Measurements from ENCODE around the gene SPAG6. TPM values are rescaled to one million over a fixed set of nuclear protein-coding genes. Genes with fewer than 3 reads are reported as not detected.

SPAG6 gene
- polyA plus RNA-seq, 4 donors, result 0.04 to 0.27 (median 0.06) TPM; not detected in 1

- Histone ChIP-seq H3K27ac (ENCODE audit: low read depth in 1 of 3, low read length in 2 of 3) (no peak overlapping the region), H3K9me3 (ENCODE audit: control insufficient read depth in 2 of 2, insufficient read depth in 1 of 2, low read depth in 1 of 2, low read length in 1 of 2) (peaks cover 0 to 12% of the 10 kb centered on the region in 2 donors), H3K27me3 (ENCODE audit: control insufficient read depth in 3 of 3, insufficient read depth in 3 of 3, low read length in 3 of 3) (peaks cover 2 to 62% (median 25%) of the 10 kb centered on the region in 3 donors), H3K4me3 (ENCODE audit: low read depth in 1 of 3, low read length in 3 of 3) (peak overlapping the region; percentile 31 to 56 (median 36)), H3K36me3 (ENCODE audit: control insufficient read depth in 3 of 3, insufficient read depth in 2 of 3, low read depth in 1 of 3, low read length in 3 of 3) (no peaks in the 10 kb centered on the region), H3K4me1 (ENCODE audit: control insufficient read depth in 3 of 3, insufficient read depth in 2 of 3, low read depth in 1 of 3, low read length in 2 of 3) (peaks cover 6 to 29% (median 9%) of the 10 kb centered on the region in 3 donors)
- FAIRE-seq, result no peak
- WGBS, 3 donors, result 11 to 24% (median 14%) methylated on average over 62 to 73 of the region's 73 CpGs
- peak in 1 of 2 donors; percentile 62 for DNase-seq
These were observed 10.7 kb upstream of the SPAG6 start for GRCh38 chr10:22334414-22335172.

DNA sequence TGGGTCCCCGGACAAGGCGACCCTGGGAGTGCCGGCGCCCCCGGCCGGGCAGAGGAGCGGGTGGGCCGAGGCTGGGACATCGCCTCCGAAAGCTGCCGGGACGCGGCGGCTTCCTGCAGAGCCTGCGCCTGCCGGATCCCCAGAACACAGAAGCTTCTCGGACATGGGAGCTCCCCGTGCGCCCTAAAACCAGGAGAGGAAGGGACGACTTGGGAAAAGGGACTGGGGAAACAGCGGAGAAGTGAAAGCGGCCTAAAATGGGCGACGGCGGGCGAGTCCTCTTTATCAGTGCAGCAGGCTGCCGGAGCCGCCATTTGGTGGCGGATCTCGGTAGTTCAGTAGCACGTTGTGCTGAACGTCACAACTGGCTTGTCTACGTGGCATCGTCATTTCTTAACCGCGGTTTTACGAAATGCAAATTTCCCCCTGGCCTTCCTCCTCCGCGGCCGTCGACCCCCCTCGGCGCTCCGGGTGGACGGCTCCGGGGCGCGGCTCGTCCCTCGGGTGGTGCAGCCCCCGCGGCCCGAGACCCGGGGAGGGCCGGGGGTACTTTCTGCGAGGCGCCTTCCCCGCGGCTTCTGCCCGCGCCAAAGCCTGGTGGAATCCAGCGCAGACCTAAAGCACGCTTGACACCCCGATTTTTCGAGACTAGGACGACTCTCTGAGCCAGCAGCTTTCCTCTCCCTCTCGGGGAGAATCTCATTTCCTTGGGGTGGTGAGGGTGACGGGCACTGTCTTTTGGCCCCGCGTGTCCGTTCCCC lies 9.9 kb upstream of the SPAG6 start:
- peaks cover 6 to 33% (median 9%) of the 10 kb centered on the region in 3 donors for H3K4me1 ChIP-seq (ENCODE audit: control insufficient read depth in 3 of 3, insufficient read depth in 2 of 3, low read depth in 1 of 3, low read length in 2 of 3)
- H3K9me3 ChIP-seq (ENCODE audit: control insufficient read depth in 2 of 2, insufficient read depth in 1 of 2, low read depth in 1 of 2, low read length in 1 of 2), result peaks cover 0 to 12% of the 10 kb centered on the region in 2 donors
- FAIRE-seq (no peak), DNase-seq (peak; percentile 46 to 77)
- no peak overlapping the region for H3K27ac ChIP-seq (ENCODE audit: low read depth in 1 of 3, low read length in 2 of 3)
- peaks cover 2 to 62% (median 25%) of the 10 kb centered on the region in 3 donors for H3K27me3 ChIP-seq (ENCODE audit: control insufficient read depth in 3 of 3, insufficient read depth in 3 of 3, low read length in 3 of 3)
- no peaks in the 10 kb centered on the region for H3K36me3 ChIP-seq (ENCODE audit: control insufficient read depth in 3 of 3, insufficient read depth in 2 of 3, low read depth in 1 of 3, low read length in 3 of 3)
- WGBS, 3 donors, result 2 to 3% (median 3%) methylated on average over 68 to 71 of the region's 71 CpGs
- H3K4me3 ChIP-seq (ENCODE audit: low read depth in 1 of 3, low read length in 3 of 3), result peak overlapping the region; percentile 31 to 56 (median 36)

DNA sequence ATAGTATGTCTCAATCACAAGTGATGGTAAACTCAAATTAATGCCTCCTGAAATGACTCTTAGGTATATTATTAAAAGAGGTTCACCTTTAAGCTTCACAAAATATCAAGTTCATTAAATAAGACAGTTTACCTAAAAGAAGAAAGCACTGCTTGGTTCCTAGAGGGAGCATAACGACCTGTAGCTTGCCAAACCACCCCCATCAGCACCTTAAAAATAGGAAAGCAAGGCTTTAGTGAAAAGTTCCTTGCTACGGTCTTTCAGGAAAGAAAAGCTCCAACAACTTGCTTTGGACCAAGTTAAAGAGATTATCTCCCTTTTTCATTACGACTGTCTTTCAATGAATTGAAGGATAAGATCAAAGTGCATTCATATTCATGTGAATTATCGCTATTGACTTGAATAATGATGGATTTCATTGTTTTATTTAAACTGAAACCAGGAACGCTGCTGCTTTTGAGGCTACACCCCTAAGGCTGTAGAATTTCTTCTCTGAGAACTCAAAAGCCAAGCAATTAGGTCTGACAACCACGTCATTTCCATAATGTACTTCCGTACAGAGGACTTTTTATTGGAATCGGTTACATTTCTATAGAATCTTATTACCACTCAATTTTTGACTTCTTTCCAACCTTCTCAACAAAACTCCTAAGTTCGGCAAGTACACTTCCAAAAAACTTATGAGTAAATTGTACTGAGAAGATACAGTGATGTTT lies 7.0 kb upstream of the SPAG6 start:
- WGBS, 3 donors, result 11 to 17% (median 13%) methylated on average over 9 of the region's 9 CpGs

DNA sequence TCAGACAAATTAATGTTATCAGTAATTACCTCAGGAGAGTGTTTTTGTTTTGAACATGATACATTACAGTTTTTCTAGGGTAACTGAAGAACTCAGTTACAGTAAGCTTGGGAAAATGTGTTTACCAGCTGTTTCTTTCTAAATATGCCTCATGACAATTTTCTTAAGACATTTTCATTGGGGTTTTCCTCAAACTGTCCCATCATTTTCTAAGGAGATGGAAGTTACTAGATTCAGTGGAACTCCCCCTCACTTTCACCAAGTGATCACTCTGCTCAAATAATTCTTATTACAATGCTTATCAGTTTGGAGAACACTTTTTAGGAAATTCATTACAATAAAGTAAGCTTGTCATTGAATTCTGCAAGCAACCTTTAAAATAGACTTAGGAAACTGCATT lies 6.4 kb upstream of the SPAG6 start:
- Histone ChIP-seq H3K27ac (ENCODE audit: low read depth in 1 of 3, low read length in 2 of 3) (no peak overlapping the region), H3K27me3 (ENCODE audit: control insufficient read depth in 3 of 3, insufficient read depth in 3 of 3, low read length in 3 of 3) (peaks cover 2 to 67% (median 29%) of the 10 kb centered on the region in 3 donors), H3K9me3 (ENCODE audit: control insufficient read depth in 2 of 2, insufficient read depth in 1 of 2, low read depth in 1 of 2, low read length in 1 of 2) (peaks cover 0 to 6% of the 10 kb centered on the region in 2 donors), H3K36me3 (ENCODE audit: control insufficient read depth in 3 of 3, insufficient read depth in 2 of 3, low read depth in 1 of 3, low read length in 3 of 3) (no peaks in the 10 kb centered on the region), H3K4me3 (ENCODE audit: low read depth in 1 of 3, low read length in 3 of 3) (no peak overlapping the region), H3K4me1 (ENCODE audit: control insufficient read depth in 3 of 3, insufficient read depth in 2 of 3, low read depth in 1 of 3, low read length in 2 of 3) (peaks cover 6 to 34% (median 9%) of the 10 kb centered on the region in 3 donors)
- FAIRE-seq, result no peak
- no peak for DNase-seq

More for the DNA sequence above, 7.0 kb upstream of the SPAG6 start:
- Histone ChIP-seq H3K4me3 (ENCODE audit: low read depth in 1 of 3, low read length in 3 of 3) (no peak overlapping the region), H3K27ac (ENCODE audit: low read depth in 1 of 3, low read length in 2 of 3) (no peak overlapping the region), H3K36me3 (ENCODE audit: control insufficient read depth in 3 of 3, insufficient read depth in 2 of 3, low read depth in 1 of 3, low read length in 3 of 3) (no peaks in the 10 kb centered on the region), H3K4me1 (ENCODE audit: control insufficient read depth in 3 of 3, insufficient read depth in 2 of 3, low read depth in 1 of 3, low read length in 2 of 3) (peaks cover 6 to 37% (median 9%) of the 10 kb centered on the region in 3 donors), H3K9me3 (ENCODE audit: control insufficient read depth in 2 of 2, insufficient read depth in 1 of 2, low read depth in 1 of 2, low read length in 1 of 2) (peaks cover 0 to 12% of the 10 kb centered on the region in 2 donors), H3K27me3 (ENCODE audit: control insufficient read depth in 3 of 3, insufficient read depth in 3 of 3, low read length in 3 of 3) (peaks cover 2 to 73% (median 29%) of the 10 kb centered on the region in 3 donors)
- no peak for FAIRE-seq
- peak in 1 of 2 donors; percentile 23 for DNase-seq

GRCh38 chr10:22339761-22340328 lies 5.5 kb upstream of the SPAG6 start:
- Histone ChIP-seq H3K27ac (ENCODE audit: low read depth in 1 of 3, low read length in 2 of 3) (peak overlapping the region in 2 of 3 donors; percentile 39 to 92), H3K4me1 (ENCODE audit: control insufficient read depth in 3 of 3, insufficient read depth in 2 of 3, low read depth in 1 of 3, low read length in 2 of 3) (peaks cover 3 to 25% (median 6%) of the 10 kb centered on the region in 3 donors), H3K4me3 (ENCODE audit: low read depth in 1 of 3, low read length in 3 of 3) (peak overlapping the region in 2 of 3 donors; percentile 83 to 89), H3K36me3 (ENCODE audit: control insufficient read depth in 3 of 3, insufficient read depth in 2 of 3, low read depth in 1 of 3, low read length in 3 of 3) (no peaks in the 10 kb centered on the region), H3K9me3 (ENCODE audit: control insufficient read depth in 2 of 2, insufficient read depth in 1 of 2, low read depth in 1 of 2, low read length in 1 of 2) (no peaks in the 10 kb centered on the region), H3K27me3 (ENCODE audit: control insufficient read depth in 3 of 3, insufficient read depth in 3 of 3, low read length in 3 of 3) (peaks cover 3 to 66% (median 28%) of the 10 kb centered on the region in 3 donors)
- DNase-seq (no peak), FAIRE-seq (peak; percentile 44)
- 1 to 2% (median 1%) methylated on average over 13 of the region's 13 CpGs for WGBS, 3 donors

DNA sequence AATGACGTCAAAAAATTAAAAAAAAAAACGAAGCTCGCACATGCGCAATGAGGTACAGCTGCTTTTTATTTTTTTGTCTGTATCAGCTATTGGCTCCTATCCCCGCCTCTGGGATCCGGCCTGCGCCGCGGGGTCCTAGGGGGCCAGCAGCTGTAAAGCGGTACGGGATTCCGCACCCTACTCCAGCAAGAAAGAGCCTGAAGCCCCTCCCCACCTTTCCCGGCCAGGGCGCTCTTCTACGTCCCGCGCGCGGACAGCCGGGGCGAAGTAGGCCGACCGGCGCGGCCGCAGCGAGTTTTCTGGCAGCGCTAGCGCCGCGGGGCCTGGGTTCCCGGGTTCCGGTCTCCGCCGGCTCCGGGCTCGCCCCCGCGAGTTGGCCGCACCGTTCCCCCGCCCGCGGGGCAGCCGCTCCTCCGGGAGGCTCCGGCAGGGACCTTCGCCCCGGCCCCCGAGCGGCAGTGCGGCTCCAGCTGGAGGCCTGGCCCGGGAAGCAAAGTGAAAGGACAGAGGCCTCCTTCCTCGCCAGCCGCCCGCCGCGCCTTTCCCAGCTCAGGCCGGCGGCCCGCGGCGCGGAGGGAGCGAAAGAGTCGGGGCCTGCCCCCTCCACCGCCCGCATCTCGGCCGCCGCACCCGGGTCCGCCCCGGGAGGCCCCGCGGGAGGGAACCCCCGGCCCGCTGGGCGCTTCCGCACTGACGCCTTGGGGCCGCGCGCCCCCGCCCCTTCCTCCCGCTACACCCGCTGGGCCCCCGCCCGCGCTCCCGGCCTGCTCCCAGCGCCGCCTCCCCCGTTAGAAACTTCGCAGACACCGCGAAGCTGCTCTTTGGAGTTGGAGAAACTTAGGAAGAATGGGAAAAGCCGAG lies 4.7 kb upstream of the SPAG6 start:
- H3K27ac ChIP-seq (ENCODE audit: low read depth in 1 of 3, low read length in 2 of 3), result peak overlapping the region; percentile 78 to 99 (median 92)
- WGBS, 3 donors, result 1% methylated on average over 55 to 98 of the region's 98 CpGs
- H3K27me3 ChIP-seq (ENCODE audit: control insufficient read depth in 3 of 3, insufficient read depth in 3 of 3, low read length in 3 of 3), result peaks cover 5 to 66% (median 33%) of the 10 kb centered on the region in 3 donors
- peak overlapping the region; percentile 83 to 92 (median 89) for H3K4me3 ChIP-seq (ENCODE audit: low read depth in 1 of 3, low read length in 3 of 3)
- H3K36me3 ChIP-seq (ENCODE audit: control insufficient read depth in 3 of 3, insufficient read depth in 2 of 3, low read depth in 1 of 3, low read length in 3 of 3), result no peaks in the 10 kb centered on the region
- peak; percentile 75 to 91 for DNase-seq
- no peaks in the 10 kb centered on the region for H3K9me3 ChIP-seq (ENCODE audit: control insufficient read depth in 2 of 2, insufficient read depth in 1 of 2, low read depth in 1 of 2, low read length in 1 of 2)
- peaks cover 0 to 21% (median 6%) of the 10 kb centered on the region in 3 donors for H3K4me1 ChIP-seq (ENCODE audit: control insufficient read depth in 3 of 3, insufficient read depth in 2 of 3, low read depth in 1 of 3, low read length in 2 of 3)
- no peak for FAIRE-seq

DNA sequence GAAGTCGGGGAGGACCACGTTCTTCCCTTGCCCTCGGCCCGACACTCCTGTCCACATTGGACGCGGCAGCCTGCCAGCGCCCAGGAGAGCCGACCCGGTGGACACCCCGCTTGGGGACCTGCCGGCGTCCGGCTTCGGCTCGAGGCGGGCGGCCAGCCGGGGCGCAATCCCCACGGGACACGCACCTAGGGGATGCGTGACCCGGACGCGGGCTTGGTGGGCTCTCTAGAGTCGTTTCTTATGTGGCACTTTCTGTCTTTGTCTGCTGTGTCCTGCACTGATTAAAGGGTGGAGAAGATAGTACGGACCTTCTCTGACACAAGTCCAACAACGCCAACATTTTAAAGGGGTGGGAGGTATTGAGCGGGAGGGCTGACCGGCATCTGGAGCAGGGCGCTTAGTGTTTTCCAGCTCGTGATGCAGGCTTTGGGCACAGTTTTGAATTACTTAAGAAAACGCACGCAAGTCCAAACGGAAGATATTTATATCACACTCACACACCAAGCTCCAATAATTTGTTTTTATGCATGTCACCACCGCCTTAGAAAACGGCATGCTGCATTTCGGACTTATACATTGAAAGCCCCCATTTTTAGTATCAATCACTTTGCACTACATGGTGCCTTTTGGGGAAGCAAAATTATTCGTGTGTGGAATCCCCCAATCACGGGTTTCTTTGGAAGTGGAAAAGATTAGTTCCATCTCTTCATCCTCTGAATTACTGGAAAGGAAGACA lies 3.9 kb upstream of the SPAG6 start:
- H3K4me1 ChIP-seq (ENCODE audit: control insufficient read depth in 3 of 3, insufficient read depth in 2 of 3, low read depth in 1 of 3, low read length in 2 of 3), result peaks cover 0 to 13% (median 1%) of the 10 kb centered on the region in 3 donors
- H3K36me3 ChIP-seq (ENCODE audit: control insufficient read depth in 3 of 3, insufficient read depth in 2 of 3, low read depth in 1 of 3, low read length in 3 of 3), result no peaks in the 10 kb centered on the region
- H3K9me3 ChIP-seq (ENCODE audit: control insufficient read depth in 2 of 2, insufficient read depth in 1 of 2, low read depth in 1 of 2, low read length in 1 of 2), result no peaks in the 10 kb centered on the region
- H3K4me3 ChIP-seq (ENCODE audit: low read depth in 1 of 3, low read length in 3 of 3), result peak overlapping the region; percentile 83 to 92 (median 89)
- peak overlapping the region in 1 of 3 donors; percentile 99 for H3K27ac ChIP-seq (ENCODE audit: low read depth in 1 of 3, low read length in 2 of 3)
- peaks cover 10 to 66% (median 32%) of the 10 kb centered on the region in 3 donors for H3K27me3 ChIP-seq (ENCODE audit: control insufficient read depth in 3 of 3, insufficient read depth in 3 of 3, low read length in 3 of 3)
- FAIRE-seq (no peak), DNase-seq (no peak)
- WGBS, 3 donors, result 1 to 2% (median 2%) methylated on average over 38 to 40 of the region's 40 CpGs

Data from small intestine (tissue), 7 donors.